H1 (cell line): ENCODE measurements around the gene OR4K5. TPM values are rescaled to one million over a fixed set of nuclear protein-coding genes. Genes with fewer than 3 reads are reported as not detected.

Experiments used
- CBX5 ChIP-seq: fragments of 300-800, 300-1000 bp; sonication (generic); IDR thresholded peaks from 2 replicates; pipeline ENCODE4 v1.7.1; 2016; ENCODE audit warnings: antibody characterized with exemption, low read length, low read depth
- CEBPB ChIP-seq: IDR thresholded peaks from 2 replicates; pipeline ENCODE4 v1.6.1; 2012; ENCODE audit warnings: low read depth, low read length
- CHD7 ChIP-seq: fragments of 300-600 bp; sonication (generic); IDR thresholded peaks from 2 replicates; pipeline ENCODE4 v1.7.1; 2012; ENCODE audit warnings: low read length, moderate library complexity, mild to moderate bottlenecking, inconsistent platforms; ENCODE audit not compliant: insufficient replicate concordance
- CTBP2 ChIP-seq: IDR thresholded peaks from 2 replicates; pipeline ENCODE4 v1.7.0; 2011; ENCODE audit warnings: borderline replicate concordance, mild to moderate bottlenecking, moderate library complexity, mixed read lengths, low read length; ENCODE audit not compliant: insufficient read depth, insufficient read length
- EGR1 ChIP-seq: IDR thresholded peaks from 2 replicates; pipeline ENCODE4 v1.6.1; 2011; ENCODE audit warnings: low read depth, low read length, borderline replicate concordance
- GABPA ChIP-seq: IDR thresholded peaks from 2 replicates; pipeline ENCODE4 v1.6.1; 2011; ENCODE audit warnings: mild to moderate bottlenecking, low read length, moderate library complexity, borderline replicate concordance; ENCODE audit not compliant: insufficient read depth
- HDAC2 ChIP-seq, 2 experiments: fragments of 300-600 bp in 1 of 2; sonication (generic) in 1 of 2; IDR thresholded peaks; 2 replicates each; pipeline ENCODE4 v1.6.1; 2011 to 2012; ENCODE audit warnings: low read depth in 2 of 2, low read length in 2 of 2, mild to moderate bottlenecking in 2 of 2, moderate library complexity in 2 of 2, borderline replicate concordance in 1 of 2, inconsistent platforms in 1 of 2
- JUND ChIP-seq: IDR thresholded peaks from 2 replicates; pipeline ENCODE4 v1.6.1; 2011; ENCODE audit warnings: mild to moderate bottlenecking, improper control_type of control experiment, low read length
- KDM4A ChIP-seq: IDR thresholded peaks from one replicate; pipeline ENCODE4 v1.7.1; 2012; ENCODE audit warnings: low read depth, mild to moderate bottlenecking, moderate library complexity, low read length, inconsistent platforms; ENCODE audit not compliant: severe bottlenecking
- MAFK ChIP-seq: IDR thresholded peaks from 2 replicates; pipeline ENCODE4 v1.6.1; 2012; ENCODE audit warnings: low read depth, mild to moderate bottlenecking, improper control_type of control experiment, low read length
- RXRA ChIP-seq: IDR thresholded peaks from 2 replicates; pipeline ENCODE4 v1.6.1; 2011; ENCODE audit warnings: low read depth, mild to moderate bottlenecking, low read length, moderate library complexity; ENCODE audit not compliant: insufficient read depth
- SP4 ChIP-seq: IDR thresholded peaks from 2 replicates; pipeline ENCODE4 v1.6.1; 2012; ENCODE audit warnings: low read length, inconsistent platforms
- polyA plus RNA-seq, 7 experiments: library from polyadenylated mRNA; depleted of rRNA in 3 of 7; stranded (reverse) in 5 of 7; unstranded in 2 of 7; fragments of >200 nt in 5 of 7; fragments of 200-250 nt in 2 of 7; gene quantifications; 1 replicate in 5 of 7; 2 replicates in 1 of 7; 4 replicates in 1 of 7; pipeline versions ENCODE4 v1.2.1 to v1.2.3, GENCODE V29; 2011 to 2013; ENCODE audit warnings: missing spikeins in 2 of 7, mixed read lengths in 2 of 7
- total RNA-seq: library from RNA; stranded (reverse); fragmentation: NEBNext Ultra II Directional; extraction: Animal tissue kit (Norgen Biotek cat#: 25700); gene quantifications from 2 replicates; pipeline ENCODE4 v1.2.1, GENCODE V29; 2021

The OR4K5 gene
- total and polyA plus RNA-seq, 2 of the 8 experiments (the other 6 are each of a cell fraction or from before 2014, with no cell fraction given): not detected

- TF ChIP-seq CHD7 (no peak), CBX5 (no peak), CEBPB (no peak), EGR1 (no peak), GABPA (no peak), JUND (no peak), MAFK (no peak), HDAC2 (IDR thresholded peaks at IDR 0.05; ENCODE audit: borderline replicate concordance in 1 of 2, low read depth in 2 of 2, low read length in 2 of 2) (no peak), CTBP2 (no peak), SP4 (no peak), KDM4A (no peak), RXRA (no peak)
These were observed 9.3 kb upstream of the OR4K5 start (continued) for GRCh38 chr14:19911114-19911513.
